Transverse colon (tissue), 4 donors: Measurements from ENCODE around the gene DNAJC24. TPM values are rescaled to one million over a fixed set of nuclear protein-coding genes. Genes with fewer than 3 reads are reported as not detected.
"Not testable (repeated sequence)": the region's sequence is repeated elsewhere in the genome, so short reads cannot be mapped to it uniquely, and the experiment has no call there.

ENCODE experiments used
- DNase-seq: peaks from one replicate; pipeline ENCODE4 v3.0.0-alpha.2; 2019
- H3K27ac ChIP-seq, 4 donors: fragments of 200-600 bp; sonication (generic); 2 replicates each; pipeline ENCODE4 v1.5.1; 2016 to 2018; ENCODE audit warnings: inconsistent platforms in 4 of 4
- H3K27me3 ChIP-seq: fragments of 200-600 bp; sonication (generic); 2 replicates; pipeline ENCODE4 v1.5.1; 2017; ENCODE audit warnings: inconsistent platforms
- H3K36me3 ChIP-seq, 4 donors: fragments of 200-600 bp; sonication (generic); 2 replicates each; pipeline ENCODE4 v1.5.1; 2017 to 2019; ENCODE audit warnings: inconsistent platforms in 4 of 4
- H3K4me1 ChIP-seq, 4 donors: fragments of 200-600 bp; sonication (generic); 2 replicates each; pipeline ENCODE4 v1.5.1; 2017 to 2020; ENCODE audit warnings: inconsistent platforms in 4 of 4
- H3K4me3 ChIP-seq, 4 donors: fragments of 200-600 bp; sonication (generic); 1 replicate in 1 of 4; 2 replicates in 3 of 4; pipeline versions ENCODE4 v1.5.1 to v1.6.1; 2017 to 2019; ENCODE audit warnings: inconsistent platforms in 4 of 4
- H3K9me3 ChIP-seq, 2 donors: fragments of 200-600 bp; sonication (generic); 2 replicates each; pipeline ENCODE4 v1.5.1; 2017 to 2019; ENCODE audit warnings: inconsistent platforms in 2 of 2
- CTCF ChIP-seq, 5 experiments: fragments of 200-600 bp in 3 of 5; fragments of 450-650 bp in 2 of 5; sonication (generic) in 3 of 5; IDR thresholded peaks; 1 replicate in 2 of 5; 2 replicates in 3 of 5; pipeline ENCODE4 v1.5.1; 2016 to 2017; ENCODE audit warnings: antibody characterized with exemption in 5 of 5, inconsistent platforms in 3 of 5, mild to moderate bottlenecking in 2 of 5, moderate library complexity in 1 of 5
- EP300 ChIP-seq: sonication (generic); formaldehyde crosslinking; IDR thresholded peaks from one replicate; pipeline ENCODE4 v1.6.1; 2017; ENCODE audit warnings: antibody characterized with exemption, low read depth
- POLR2A ChIP-seq: fragments of 450-650 bp; IDR thresholded peaks from one replicate; pipeline ENCODE4 v1.6.1; 2016; ENCODE audit warnings: antibody characterized with exemption, mild to moderate bottlenecking, moderate library complexity
- POLR2AphosphoS5 ChIP-seq, 3 donors: sonication (generic); formaldehyde crosslinking; IDR thresholded peaks; one replicate each; pipeline ENCODE4 v1.6.1; 2016; ENCODE audit warnings: antibody characterized with exemption in 3 of 3
- WGBS, 2 donors: methylation state at CpG; one replicate each; pipeline ENCODE4 v1.1.5; 2018; ENCODE audit warnings: low coverage in 1 of 2; 5-methylcytosine and 5-hydroxymethylcytosine counted together
- in situ Hi-C, 4 donors: fragments of 200-750 bp; cut with MboI; loops; one replicate each; pipeline versions ENCODE4 v1.15.0 to v1.15.1; 2017; ENCODE audit warnings: low sequenced_read_pairs in 3 of 4, low pct_ligation_motif_present in 1 of 4, low pct_unique_long_range_greater_than_20kb in 1 of 4
- intact Hi-C: fragments of 100-400 bp; cut with DNase I; formaldehyde crosslinking; loops from one replicate; pipeline ENCODE4 v1.15.1; 2023; ENCODE audit warnings: low total_unique reads
- total RNA-seq, 4 donors: library from RNA; depleted of rRNA; stranded (reverse); fragments of >200 nt; gene quantifications; one replicate each; pipeline ENCODE4 v1.1.0, GENCODE V29; 2016

Gene DNAJC24, protein sequence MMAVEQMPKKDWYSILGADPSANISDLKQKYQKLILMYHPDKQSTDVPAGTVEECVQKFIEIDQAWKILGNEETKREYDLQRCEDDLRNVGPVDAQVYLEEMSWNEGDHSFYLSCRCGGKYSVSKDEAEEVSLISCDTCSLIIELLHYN
- total RNA-seq = 10 to 100 TPM in 2 of 4 donors, 1 to 10 TPM in 2; 5.6 to 15.3 (median 10.6) TPM

DNA sequence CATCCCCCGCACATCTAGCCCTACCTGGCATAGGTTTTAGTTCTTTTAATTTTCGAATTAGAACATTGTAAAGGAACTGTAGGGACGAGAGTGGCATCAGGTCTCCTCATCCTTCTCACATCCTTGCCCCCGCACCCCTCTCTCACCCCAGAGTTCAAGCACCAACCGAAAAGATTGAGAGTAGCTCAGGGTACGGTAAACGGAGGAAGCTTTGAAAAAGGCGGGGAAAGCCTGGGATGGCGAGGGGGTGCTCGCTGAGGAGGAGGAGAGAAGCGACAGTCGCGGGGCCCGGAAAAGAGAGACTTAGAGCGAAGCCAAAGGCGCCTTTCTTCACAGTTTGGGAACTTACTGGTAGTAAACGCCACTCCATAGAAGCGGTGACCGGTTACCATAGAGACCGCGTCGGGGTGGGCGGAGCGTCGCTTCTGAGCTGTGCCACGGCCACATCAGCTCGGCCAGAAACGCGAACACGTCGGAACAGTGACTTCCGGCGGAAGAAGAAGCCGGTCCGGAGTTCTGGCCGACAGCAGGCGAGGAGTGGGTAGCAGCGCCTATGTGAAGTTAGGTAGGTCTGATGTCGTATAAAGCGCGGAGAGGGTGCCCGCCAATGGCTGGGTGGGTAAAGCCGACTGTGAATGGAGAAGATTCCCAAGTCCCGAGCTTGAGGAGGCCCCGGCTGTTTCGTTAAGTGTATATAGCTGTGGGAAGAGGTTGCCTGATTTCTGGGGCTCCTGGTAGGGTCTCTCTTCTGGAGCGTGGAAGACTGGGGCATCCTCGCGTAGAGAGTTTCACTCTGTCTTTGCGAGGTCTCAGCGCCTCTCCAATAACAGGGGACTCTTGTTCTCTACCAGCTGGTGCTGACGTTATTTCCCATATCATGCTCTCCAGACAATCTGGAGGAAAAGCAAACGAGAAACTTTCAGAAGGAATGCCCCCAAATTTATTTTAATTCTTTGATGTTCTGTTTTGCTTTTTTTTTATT is at the start of gene DNAJC24, which contains the start of gene DCDC1:
Gene DNAJC24 (plus strand): TSS at position 513 of the 982 bp plus-strand sequence. CDS start 889 bp downstream, outside the sequence.
Gene DCDC1 (minus strand): TSS at position 392 of the 982 bp plus-strand sequence. CDS start 41,459 bp downstream, outside the sequence.
- TF ChIP-seq POLR2A (peak; percentile 56), CTCF (IDR thresholded peaks at IDR 0.05) (no peak), EP300 (no peak), POLR2AphosphoS5 (IDR thresholded peaks at IDR 0.05) (peak; percentile 35 to 54 (median 36))
- no peaks in the 10 kb centered on the region for H3K9me3 ChIP-seq
- intact Hi-C loops (no loop called here), in situ Hi-C loops (no loop called here)
- 1 to 8% methylated on average over 12 to 53 of the region's 53 CpGs for WGBS, 2 donors
- H3K27me3 ChIP-seq = peaks cover 3% of the 10 kb centered on the region
- DNase-seq = peak; percentile 93
- H3K4me3 ChIP-seq = peak within 1 kb of the TSS; percentile 52 to 83 (median 64)
- H3K27ac ChIP-seq = peak within 1 kb of the TSS; percentile 76 to 85 (median 78)
- H3K36me3 ChIP-seq = no peaks in the 10 kb centered on the region
- H3K4me1 ChIP-seq = peaks cover 0 to 19% (median 8%) of the 10 kb centered on the region in 4 donors

DNA sequence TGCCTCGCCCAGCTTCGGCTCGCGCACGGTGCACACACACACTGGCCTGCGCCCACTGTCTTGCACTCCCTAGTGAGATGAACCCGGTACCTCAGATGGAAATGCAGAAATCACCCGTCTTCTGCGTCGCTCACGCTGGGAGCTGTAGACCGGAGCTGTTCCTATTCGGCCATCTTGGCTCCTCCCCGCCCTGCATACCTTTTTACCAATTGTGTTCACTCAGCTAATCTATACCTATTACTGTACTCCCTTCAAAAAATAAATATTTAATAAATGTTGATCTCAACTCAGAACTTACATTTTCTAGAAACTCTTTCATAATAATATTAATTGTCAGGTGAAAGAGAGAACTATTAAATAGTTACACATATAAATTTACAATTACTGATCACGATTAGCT is 48.2 kb upstream of the DNAJC24 start:
- WGBS, 2 donors = 91 to 95% methylated on average over 9 to 15 of the region's 15 CpGs
- intact Hi-C loops, H3K27me3 ChIP-seq: not testable (repeated sequence)

DNA sequence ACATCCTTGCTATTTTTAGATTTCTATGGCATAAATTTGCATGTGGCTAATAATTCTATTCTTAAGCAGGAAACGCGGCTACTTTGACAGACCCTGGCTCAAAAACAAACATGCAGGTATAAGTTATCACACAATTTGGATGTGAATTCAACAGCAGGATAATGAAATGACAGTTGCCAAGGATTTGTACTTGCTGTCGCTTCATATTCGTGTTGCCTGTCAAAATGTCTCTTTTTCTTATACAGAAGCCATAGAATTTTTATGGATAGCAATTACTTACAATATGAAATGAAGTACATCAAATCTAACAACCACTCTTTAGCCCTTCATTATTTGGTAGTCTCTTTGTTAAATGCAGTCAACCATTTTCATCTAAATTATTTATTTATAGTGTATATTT is 46.5 kb upstream of the DNAJC24 start:
- Histone ChIP-seq H3K4me1 (no peaks in the 10 kb centered on the region), H3K27ac (no peak overlapping the region), H3K9me3 (no peaks in the 10 kb centered on the region), H3K36me3 (no peaks in the 10 kb centered on the region), H3K4me3 (no peak overlapping the region), H3K27me3 (no peaks in the 10 kb centered on the region)
- TF ChIP-seq POLR2A = no peak
- in situ Hi-C loops = no loop called here
- no peak for DNase-seq
- intact Hi-C loops = no loop called here
- WGBS, 2 donors = 86% methylated on average over 4 of the region's 4 CpGs

More for the DNA sequence above, 48.2 kb upstream of the DNAJC24 start:
- H3K4me3 ChIP-seq, in situ Hi-C loops, H3K27ac ChIP-seq, DNase-seq, H3K9me3 ChIP-seq, H3K36me3 ChIP-seq, H3K4me1 ChIP-seq: not testable (repeated sequence)

- intact Hi-C loops (no loop called here), in situ Hi-C loops (no loop called here)
- DNase-seq = no peak
- no peak for TF ChIP-seq POLR2AphosphoS5 (IDR thresholded peaks at IDR 0.05)
- Histone ChIP-seq H3K4me3 (no peak overlapping the region), H3K4me1 (no peaks in the 10 kb centered on the region), H3K27me3 (no peaks in the 10 kb centered on the region), H3K36me3 (no peaks in the 10 kb centered on the region), H3K27ac (no peak overlapping the region), H3K9me3 (no peaks in the 10 kb centered on the region)
Measured at GRCh38 chr11:31325160-31325559, 44.5 kb upstream of the DNAJC24 start.

DNA sequence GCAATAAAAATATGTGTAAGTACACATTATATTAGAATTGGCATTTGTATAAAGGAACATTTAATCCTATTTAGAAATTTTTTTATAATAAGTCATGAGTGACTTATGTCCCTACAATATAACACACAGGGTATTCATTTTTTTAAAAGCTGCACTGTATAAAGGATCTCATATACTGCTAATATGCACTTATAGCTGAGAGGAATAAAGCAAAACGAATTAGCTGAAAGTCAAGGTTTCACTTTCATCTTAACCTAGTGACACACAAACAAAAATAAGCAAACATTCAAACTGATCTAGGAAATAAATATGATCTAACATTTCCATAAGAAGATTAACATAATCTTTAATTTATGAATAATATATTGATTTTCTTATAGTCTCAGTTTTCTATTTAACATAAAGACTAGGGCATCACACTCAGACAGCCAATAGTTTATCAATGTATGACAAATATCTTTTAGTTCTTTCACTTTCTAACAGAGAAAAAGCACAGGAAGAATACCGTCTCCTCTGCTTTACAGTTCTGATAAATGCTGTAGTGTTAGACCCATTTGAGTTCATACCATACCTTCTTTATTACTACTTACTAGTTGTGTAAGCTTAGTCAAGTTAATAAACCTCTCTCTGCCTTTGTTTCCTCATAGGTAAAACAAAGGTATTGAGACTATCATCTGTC is 43.1 kb upstream of the DNAJC24 start:
- 32 to 35% methylated on average over 2 of the region's 2 CpGs for WGBS, 2 donors
- no peaks in the 10 kb centered on the region for H3K4me1 ChIP-seq
- DNase-seq = no peak
- no peaks in the 10 kb centered on the region for H3K27me3 ChIP-seq
- intact Hi-C loops (no loop called here), in situ Hi-C loops (no loop called here)
- no peak overlapping the region for H3K4me3 ChIP-seq
- no peaks in the 10 kb centered on the region for H3K9me3 ChIP-seq
- H3K27ac ChIP-seq = no peak overlapping the region
- TF ChIP-seq EP300 = no peak
- no peak for TF ChIP-seq POLR2AphosphoS5 (IDR thresholded peaks at IDR 0.05)
- TF ChIP-seq POLR2A = no peak
- TF ChIP-seq CTCF (IDR thresholded peaks at IDR 0.05) = no peak
- no peaks in the 10 kb centered on the region for H3K36me3 ChIP-seq
